GM18867 (cell line): ENCODE measurements around the gene TNIK.
A peak's percentile ranks its signal among the peaks of the same experiment; 100 is the strongest.

ENCODE experiments used
- ATAC-seq: cut with Tn5 transposase; IDR thresholded peaks from one replicate; pipeline ENCODE4 v1.9.1; 2021; ENCODE audit warnings: mild to moderate bottlenecking, moderate library complexity; ENCODE audit not compliant: unreplicated experiment

The TNIK gene

GRCh38 chr3:171204942-171205341 lies 255.3 kb downstream of the TNIK start:
- no peak for ATAC-seq

- ATAC-seq, result no peak
Measured at GRCh38 chr3:171201825-171202224, 258.4 kb downstream of the TNIK start.

GRCh38 chr3:171200750-171201088 lies 259.5 kb downstream of the TNIK start:
- ATAC-seq, result no peak

- ATAC-seq, result no peak
Measured at GRCh38 chr3:171200052-171200749, 260.0 kb downstream of the TNIK start.

- no peak for ATAC-seq
Measured at GRCh38 chr3:171199473-171199829, 260.8 kb downstream of the TNIK start.

GRCh38 chr3:171198781-171199472 lies 261.3 kb downstream of the TNIK start:
- no peak for ATAC-seq

- no peak for ATAC-seq
Measured at GRCh38 chr3:171195686-171196085, 264.5 kb downstream of the TNIK start.

- no peak for ATAC-seq
Measured at GRCh38 chr3:171194965-171195364, 265.2 kb downstream of the TNIK start.

- ATAC-seq, result no peak
Measured at GRCh38 chr3:171193693-171194092, 266.5 kb downstream of the TNIK start.

GRCh38 chr3:171192176-171192854 lies 267.9 kb downstream of the TNIK start:
- no peak for ATAC-seq

- no peak for ATAC-seq
Measured at GRCh38 chr3:171190668-171191067, 269.5 kb downstream of the TNIK start.

GRCh38 chr3:171189394-171190080 lies 270.7 kb downstream of the TNIK start:
- ATAC-seq, result peak; percentile 54

- peak; percentile 31 for ATAC-seq
Measured at GRCh38 chr3:171187706-171188290, 272.4 kb downstream of the TNIK start.

GRCh38 chr3:171186817-171187500 lies 273.2 kb downstream of the TNIK start:
- ATAC-seq, result peak; percentile 23

GRCh38 chr3:171186383-171186782 lies 273.8 kb downstream of the TNIK start:
- ATAC-seq, result no peak

- ATAC-seq, result no peak
Measured at GRCh38 chr3:171185959-171186358, 274.2 kb downstream of the TNIK start.

GRCh38 chr3:171184372-171184771 lies 275.8 kb downstream of the TNIK start:
- ATAC-seq, result peak; percentile 76

GRCh38 chr3:171183042-171183441 lies 277.2 kb downstream of the TNIK start:
- ATAC-seq, result no peak

- no peak for ATAC-seq
Measured at GRCh38 chr3:171181907-171182690, 278.1 kb downstream of the TNIK start.

GRCh38 chr3:171178714-171179113 lies 281.5 kb downstream of the TNIK start:
- ATAC-seq, result no peak
